Ascending aorta (tissue), 2 donors: Measurements from ENCODE around the gene DIP2A. TPM values are rescaled to one million over a fixed set of nuclear protein-coding genes. Genes with fewer than 3 reads are reported as not detected.

Experiments
- DNase-seq, 2 donors: peaks; one replicate each; pipeline ENCODE4 v3.0.0-alpha.2; 2019; ENCODE audit warnings: low spot score in 2 of 2
- H3K27ac ChIP-seq, 2 donors: fragments of 200-600 bp; sonication (generic); one replicate each; pipeline ENCODE4 v1.5.1; 2016 to 2017; ENCODE audit warnings: mild to moderate bottlenecking in 1 of 2
- H3K27me3 ChIP-seq: fragments of 200-600 bp; sonication (generic); one replicate; pipeline ENCODE4 v1.5.1; 2017
- H3K36me3 ChIP-seq, 2 donors: fragments of 200-600 bp; sonication (generic); one replicate each; pipeline ENCODE4 v1.5.1; 2016
- H3K4me1 ChIP-seq, 2 donors: fragments of 200-600 bp; sonication (generic); one replicate each; pipeline ENCODE4 v1.5.1; 2016 to 2017; ENCODE audit warnings: mild to moderate bottlenecking in 1 of 2
- H3K4me3 ChIP-seq, 2 donors: fragments of 200-600 bp; sonication (generic); one replicate each; pipeline ENCODE4 v1.5.1; 2016 to 2017; ENCODE audit warnings: mild to moderate bottlenecking in 1 of 2
- H3K9me3 ChIP-seq, 2 donors: fragments of 200-600 bp; sonication (generic); one replicate each; pipeline ENCODE4 v1.5.1; 2016
- CTCF ChIP-seq, 3 experiments: fragments of 200-600 bp in 2 of 3; fragments of 450-650 bp in 1 of 3; sonication (generic) in 2 of 3; IDR thresholded peaks; one replicate each; pipeline ENCODE4 v1.5.1; 2016 to 2019; ENCODE audit warnings: antibody characterized with exemption in 3 of 3, mild to moderate bottlenecking in 1 of 3, moderate library complexity in 1 of 3
- intact Hi-C: fragments of 100-400 bp; cut with DNase I; formaldehyde crosslinking; loops from one replicate; pipeline ENCODE4 v1.15.1; 2023
- total RNA-seq: library from RNA; depleted of rRNA; stranded (reverse); fragments of >200 nt; gene quantifications from one replicate; pipeline ENCODE4 v1.1.0, GENCODE V29; 2016

DIP2A gene
- total RNA-seq, 1 donor from 2014 or later: 72.8 TPM

- Histone ChIP-seq H3K4me3 (no peak overlapping the region), H3K4me1 (no peaks in the 10 kb centered on the region), H3K27me3 (no peaks in the 10 kb centered on the region), H3K9me3 (no peaks in the 10 kb centered on the region), H3K27ac (no peak overlapping the region), H3K36me3 (peaks cover 3 to 49% of the 10 kb centered on the region in 2 donors)
- no peak for TF ChIP-seq CTCF (IDR thresholded peaks at IDR 0.05)
- intact Hi-C loops: no loop called here
- no peak for DNase-seq
These were observed 30.5 kb downstream of the DIP2A start for GRCh38 chr21:46489162-46489663.

- H3K36me3 ChIP-seq: peaks cover 3 to 49% of the 10 kb centered on the region in 2 donors
- H3K9me3 ChIP-seq: no peaks in the 10 kb centered on the region
- no peak overlapping the region for H3K4me3 ChIP-seq
- intact Hi-C loops: no loop called here
- DNase-seq: no peak
- no peaks in the 10 kb centered on the region for H3K27me3 ChIP-seq
- H3K4me1 ChIP-seq: no peaks in the 10 kb centered on the region
- no peak for TF ChIP-seq CTCF (IDR thresholded peaks at IDR 0.05)
- H3K27ac ChIP-seq: no peak overlapping the region
These were observed 31.1 kb downstream of the DIP2A start for GRCh38 chr21:46489800-46490199.

DNA sequence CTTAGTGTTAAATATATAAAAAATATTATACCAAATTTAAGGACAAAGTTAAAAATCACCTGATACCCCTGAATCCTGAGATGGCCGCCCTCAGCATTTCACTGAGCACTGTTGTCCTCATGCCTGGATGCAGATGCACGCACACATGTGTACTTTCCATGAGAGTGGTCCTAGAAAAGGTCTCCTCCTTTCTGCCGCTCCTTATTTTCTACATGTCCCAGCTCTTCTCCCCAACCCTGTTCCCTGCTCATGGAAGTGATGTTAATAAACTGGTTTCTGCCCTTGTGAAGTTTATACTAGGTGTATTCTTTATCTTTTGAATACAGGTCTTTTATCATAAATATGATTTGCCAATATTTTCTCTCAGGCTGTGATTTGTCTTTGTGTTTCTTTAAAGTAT lies 32.9 kb downstream of the DIP2A start:
- no peak overlapping the region for H3K27ac ChIP-seq
- H3K36me3 ChIP-seq: peaks cover 3 to 49% of the 10 kb centered on the region in 2 donors
- H3K4me3 ChIP-seq: no peak overlapping the region
- DNase-seq: no peak
- TF ChIP-seq CTCF (IDR thresholded peaks at IDR 0.05): no peak
- no peaks in the 10 kb centered on the region for H3K27me3 ChIP-seq
- intact Hi-C loops: no loop called here
- H3K4me1 ChIP-seq: no peaks in the 10 kb centered on the region
- H3K9me3 ChIP-seq: no peaks in the 10 kb centered on the region

GRCh38 chr21:46492851-46493250 lies 34.2 kb downstream of the DIP2A start:
- no peak overlapping the region for H3K27ac ChIP-seq
- H3K27me3 ChIP-seq: no peaks in the 10 kb centered on the region
- intact Hi-C loops: no loop called here
- no peak for TF ChIP-seq CTCF (IDR thresholded peaks at IDR 0.05)
- no peak overlapping the region for H3K4me3 ChIP-seq
- no peak for DNase-seq
- H3K9me3 ChIP-seq: no peaks in the 10 kb centered on the region
- H3K36me3 ChIP-seq: peaks cover 7 to 49% of the 10 kb centered on the region in 2 donors
- H3K4me1 ChIP-seq: no peaks in the 10 kb centered on the region

GRCh38 chr21:46493828-46494227 lies 35.1 kb downstream of the DIP2A start:
- H3K36me3 ChIP-seq: peaks cover 17 to 59% of the 10 kb centered on the region in 2 donors
- H3K4me3 ChIP-seq: no peak overlapping the region
- intact Hi-C loops: no loop called here
- TF ChIP-seq CTCF (IDR thresholded peaks at IDR 0.05): no peak
- no peak for DNase-seq
- no peaks in the 10 kb centered on the region for H3K4me1 ChIP-seq
- no peaks in the 10 kb centered on the region for H3K9me3 ChIP-seq
- no peaks in the 10 kb centered on the region for H3K27me3 ChIP-seq
- H3K27ac ChIP-seq: no peak overlapping the region
